Inferior parietal cortex (tissue), 1 donor: Measurements from ENCODE around the gene NARF.
"Not testable (repeated sequence)": the region's sequence is repeated elsewhere in the genome, so short reads cannot be mapped to it uniquely, and the experiment has no call there.

Experiments
- DNase-seq: peaks from one replicate; pipeline ENCODE4 v3.0.0-alpha.2; 2016; ENCODE audit errors: extremely low spot score

Gene NARF

DNA sequence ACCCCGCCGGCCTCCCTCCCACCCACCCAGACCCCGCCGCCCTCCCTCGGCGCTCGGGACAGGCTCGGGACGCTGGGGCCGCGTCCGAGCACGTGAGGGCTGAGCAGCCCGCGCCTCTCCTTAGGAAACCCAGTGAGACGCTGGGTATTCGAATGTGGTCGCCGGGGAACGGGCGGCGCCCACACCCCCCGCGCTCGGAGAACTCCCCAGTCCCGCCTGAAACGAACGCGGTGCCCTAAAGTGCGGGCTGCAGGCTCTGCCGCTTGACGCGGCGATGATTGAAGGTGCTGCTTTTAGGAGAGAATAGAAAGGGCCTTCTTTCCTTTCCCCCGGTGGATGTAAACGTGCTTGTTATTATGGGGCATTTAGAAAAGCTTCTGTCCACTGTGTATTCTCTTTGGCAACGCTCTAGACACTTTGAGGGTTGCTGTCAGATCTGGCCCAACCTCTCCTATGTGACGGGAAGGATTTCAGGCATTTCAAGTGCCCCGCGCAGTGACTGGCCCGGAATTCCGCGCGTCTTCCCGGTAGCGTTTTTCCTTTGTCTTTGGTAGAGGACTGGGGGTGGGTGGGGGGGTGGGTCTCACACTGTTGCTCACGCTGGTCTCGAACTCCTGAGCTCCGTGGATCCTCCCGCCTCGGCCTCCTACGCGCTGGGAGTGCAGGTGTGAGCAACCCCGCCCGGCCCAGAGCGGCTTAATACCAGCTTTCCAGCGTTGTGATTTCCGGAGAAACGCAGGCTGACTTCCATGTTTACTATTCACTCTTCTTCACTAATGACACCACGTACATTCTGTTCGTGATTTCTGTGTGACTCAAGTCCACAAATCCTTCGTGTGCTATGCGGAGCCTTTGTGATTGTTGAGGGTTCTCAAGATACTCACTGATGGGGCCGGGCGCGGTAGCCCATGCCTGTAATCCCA lies 39.2 kb downstream of the NARF start:
- DNase-seq = no peak

DNA sequence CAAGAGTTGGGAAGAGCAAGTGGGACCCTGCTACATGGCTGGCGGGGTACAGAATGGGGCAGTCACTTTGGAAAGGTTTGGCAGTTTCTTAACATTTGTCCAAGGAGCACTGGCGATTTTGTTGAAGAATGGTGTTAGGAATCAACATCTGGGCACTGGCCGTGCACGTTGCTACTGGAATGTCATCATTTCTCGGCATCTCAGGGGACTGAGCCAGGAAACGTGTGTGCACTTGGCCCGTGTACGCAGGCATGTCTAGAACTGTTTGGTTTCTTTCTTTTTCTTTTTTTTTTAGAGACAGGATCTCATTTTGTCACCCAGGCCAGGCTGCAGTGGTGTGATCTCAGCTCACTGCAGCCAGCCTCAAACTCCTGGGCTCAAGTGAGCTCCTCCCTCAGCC lies 43.7 kb downstream of the NARF start:
- no peak for DNase-seq

DNA sequence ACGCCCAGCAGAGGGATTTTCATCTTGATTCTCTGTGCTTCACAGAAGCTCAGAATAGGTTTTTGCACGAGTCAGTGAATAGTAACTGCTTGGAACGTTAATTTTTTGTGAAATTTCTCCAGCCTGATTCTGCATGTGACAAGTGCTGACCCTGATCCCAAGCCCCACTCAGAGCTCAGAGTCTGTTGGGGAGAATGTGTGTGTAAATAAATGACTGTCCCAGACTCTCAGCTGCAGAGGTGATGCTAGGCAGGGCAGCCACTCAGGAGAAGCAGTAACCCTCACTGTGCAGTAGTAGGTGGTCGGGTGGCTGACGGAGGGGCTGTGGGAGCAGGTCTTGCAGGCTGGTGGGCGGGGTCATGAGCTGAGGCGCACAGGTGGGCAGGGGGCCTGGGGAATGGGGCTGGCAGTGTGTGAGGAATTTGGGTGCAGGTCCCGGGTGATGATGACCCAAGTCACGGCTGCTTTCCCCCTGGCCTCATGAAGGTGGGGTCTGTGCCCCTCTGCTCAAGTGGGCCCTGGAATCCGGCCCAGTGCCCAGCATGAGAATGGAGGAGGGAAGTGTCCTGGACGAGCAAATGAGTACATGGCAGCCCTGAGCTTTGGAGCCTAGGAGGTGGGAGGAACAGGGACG lies 44.7 kb downstream of the NARF start:
- DNase-seq = no peak

DNA sequence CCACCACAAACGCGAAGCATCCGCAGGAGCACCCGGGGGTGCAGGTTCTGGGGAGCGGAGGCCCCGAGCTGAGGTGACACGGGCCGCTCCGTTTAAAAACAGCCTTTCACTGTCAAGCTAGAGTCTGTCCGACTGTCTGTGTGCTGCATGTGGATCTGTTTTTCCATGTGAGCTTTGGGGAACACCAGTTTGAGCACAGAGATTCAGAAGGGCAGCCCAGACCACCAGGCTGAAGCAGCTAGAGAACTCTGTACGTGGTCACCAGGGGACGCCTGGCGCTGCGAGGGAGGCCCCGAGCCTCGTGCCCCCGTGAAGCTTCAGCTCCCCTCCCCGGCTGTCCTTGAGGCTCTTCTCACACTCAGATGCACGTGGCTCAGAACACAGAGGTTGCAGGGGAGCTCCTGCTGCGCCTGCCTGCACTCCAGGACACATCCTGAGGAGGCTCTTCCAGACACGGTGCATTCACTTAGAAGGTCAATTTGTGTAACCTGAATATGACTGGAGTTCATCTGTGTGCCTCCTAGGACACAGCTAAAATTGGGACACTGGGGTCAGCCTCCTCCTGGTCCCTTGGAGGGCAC lies 45.3 kb downstream of the NARF start:
- DNase-seq = no peak

DNA sequence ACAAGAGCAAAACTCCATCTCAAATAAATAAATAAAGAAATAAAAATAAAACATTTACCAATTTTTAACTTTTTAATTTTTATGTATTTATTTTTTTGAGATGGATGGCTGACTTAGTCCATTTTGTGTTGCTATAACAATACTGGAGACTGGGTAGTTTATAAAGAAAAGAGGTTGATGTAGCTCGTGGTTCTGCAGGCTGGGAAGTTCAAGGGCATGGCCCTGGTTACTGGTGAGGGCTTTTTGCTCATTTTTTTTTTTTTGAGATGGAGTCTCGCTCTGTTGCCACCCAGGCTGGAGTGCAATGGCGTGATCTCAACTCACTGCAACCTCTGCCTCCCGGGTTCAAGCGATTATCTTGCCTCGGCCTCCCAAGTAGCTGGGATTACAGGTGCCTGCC lies 46.8 kb downstream of the NARF start:
- DNase-seq = no peak

DNA sequence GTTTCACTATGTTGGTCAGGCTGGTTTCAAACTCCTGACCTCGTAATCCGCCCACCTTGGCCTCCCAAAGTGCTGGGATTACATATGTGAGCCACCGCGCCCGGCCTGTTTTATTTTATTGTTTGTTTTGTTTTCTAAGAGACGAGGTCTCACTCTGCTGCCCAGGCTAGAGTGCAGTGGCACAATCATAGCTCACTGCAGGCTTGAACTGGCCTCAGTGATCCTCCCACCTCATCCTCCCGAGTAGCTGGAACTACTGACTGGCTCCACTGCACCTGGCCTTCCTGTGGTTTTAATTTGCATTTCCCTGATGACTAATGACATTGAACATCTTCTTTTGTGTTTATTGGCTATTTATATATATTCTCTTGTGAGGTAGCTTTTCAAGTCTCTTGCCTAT lies 47.9 kb downstream of the NARF start:
- not testable (repeated sequence) for DNase-seq

DNA sequence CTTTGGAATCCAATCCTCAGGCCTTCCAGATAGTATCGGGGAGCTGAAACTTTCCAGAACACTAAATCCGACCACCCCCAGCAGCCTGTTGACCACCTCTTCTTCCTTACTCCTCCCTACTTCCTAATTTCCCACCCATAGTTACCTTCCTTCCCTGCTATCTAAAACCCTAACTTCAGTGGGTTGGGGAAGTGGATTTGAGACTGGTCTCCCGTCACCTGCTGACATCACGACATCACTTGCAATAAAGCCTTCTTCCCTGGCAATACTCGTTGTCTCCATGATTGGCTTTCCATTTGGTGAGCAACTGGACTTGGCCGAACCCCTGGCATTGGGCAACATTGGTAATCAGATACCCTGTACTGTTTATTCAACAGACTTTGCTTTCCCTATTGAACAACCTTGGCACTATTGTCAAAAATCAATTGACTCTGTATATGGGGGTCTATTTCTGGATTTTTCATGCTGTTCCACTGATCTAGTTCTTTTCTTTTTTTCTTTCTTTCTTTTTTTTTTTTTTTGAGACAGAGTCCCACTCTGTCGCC lies 49.2 kb downstream of the NARF start:
- DNase-seq = no peak

DNA sequence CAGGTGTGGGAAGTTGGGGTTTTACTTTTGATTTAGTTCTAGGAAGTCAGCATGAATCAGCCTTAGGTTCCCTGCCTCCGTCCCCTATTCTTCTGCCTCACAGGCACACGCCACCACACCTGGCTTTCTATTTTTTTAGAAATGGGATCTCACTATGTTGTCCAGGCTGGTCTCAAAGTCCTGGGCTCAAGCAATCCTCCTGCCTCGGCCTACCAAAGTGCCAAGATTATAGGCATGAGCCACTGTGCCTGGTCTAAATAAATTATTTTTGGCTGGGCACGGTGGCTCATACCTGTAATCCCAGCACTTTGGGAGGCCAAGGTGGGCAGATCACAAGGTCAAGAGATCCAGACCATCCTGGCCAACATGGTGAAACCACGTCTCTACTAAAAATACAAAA lies 53.1 kb downstream of the NARF start:
- DNase-seq = not testable (repeated sequence)

DNA sequence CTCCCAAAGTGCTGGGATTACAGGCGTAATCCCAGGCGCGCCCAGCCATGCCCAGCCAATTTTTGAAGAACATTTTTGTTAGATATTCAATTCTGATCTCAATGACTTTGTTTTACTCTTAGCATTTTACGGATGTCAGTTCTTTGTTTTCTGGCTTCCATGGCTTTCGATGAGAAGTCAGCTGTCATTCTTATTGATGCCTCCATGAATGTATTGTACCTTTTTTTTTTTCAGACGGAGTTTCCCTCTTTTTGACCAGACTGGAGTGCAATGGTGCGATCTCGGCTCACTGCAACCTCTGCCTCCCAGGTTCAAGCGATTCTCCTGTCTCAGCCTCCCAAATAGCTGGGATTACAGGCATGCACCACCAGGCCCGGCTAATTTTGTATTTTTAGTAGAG lies 55.3 kb downstream of the NARF start:
- not testable (repeated sequence) for DNase-seq

DNA sequence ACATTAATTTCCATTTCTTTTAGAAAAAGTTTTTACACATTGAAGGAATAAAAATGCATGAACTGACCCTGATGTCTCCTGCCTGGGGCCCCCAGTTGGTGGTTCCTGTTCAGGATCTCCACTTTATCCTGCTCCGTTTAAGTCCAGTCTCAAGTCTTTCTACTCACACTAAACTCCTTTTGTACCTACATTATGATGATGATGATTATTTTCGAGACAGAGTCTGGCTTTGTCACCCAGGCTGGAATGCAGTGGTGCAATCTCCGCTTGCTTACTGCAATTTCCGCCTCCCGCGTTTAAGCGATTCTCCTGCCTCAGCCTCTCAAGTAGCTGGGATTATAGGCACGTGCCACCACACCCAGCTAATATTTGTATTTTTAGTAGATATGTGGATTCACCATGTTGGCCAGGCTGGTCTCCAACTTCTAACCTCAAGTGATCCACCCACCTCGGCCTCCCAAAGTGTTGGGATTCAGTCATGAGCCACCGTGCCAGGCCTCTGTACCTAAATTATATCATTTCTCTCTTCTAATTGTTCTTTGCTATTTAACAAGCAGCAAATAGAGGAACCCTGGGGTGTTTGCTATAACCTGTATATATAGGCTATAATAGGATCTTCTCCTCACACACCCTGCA lies 58.8 kb downstream of the NARF start:
- no peak for DNase-seq

DNA sequence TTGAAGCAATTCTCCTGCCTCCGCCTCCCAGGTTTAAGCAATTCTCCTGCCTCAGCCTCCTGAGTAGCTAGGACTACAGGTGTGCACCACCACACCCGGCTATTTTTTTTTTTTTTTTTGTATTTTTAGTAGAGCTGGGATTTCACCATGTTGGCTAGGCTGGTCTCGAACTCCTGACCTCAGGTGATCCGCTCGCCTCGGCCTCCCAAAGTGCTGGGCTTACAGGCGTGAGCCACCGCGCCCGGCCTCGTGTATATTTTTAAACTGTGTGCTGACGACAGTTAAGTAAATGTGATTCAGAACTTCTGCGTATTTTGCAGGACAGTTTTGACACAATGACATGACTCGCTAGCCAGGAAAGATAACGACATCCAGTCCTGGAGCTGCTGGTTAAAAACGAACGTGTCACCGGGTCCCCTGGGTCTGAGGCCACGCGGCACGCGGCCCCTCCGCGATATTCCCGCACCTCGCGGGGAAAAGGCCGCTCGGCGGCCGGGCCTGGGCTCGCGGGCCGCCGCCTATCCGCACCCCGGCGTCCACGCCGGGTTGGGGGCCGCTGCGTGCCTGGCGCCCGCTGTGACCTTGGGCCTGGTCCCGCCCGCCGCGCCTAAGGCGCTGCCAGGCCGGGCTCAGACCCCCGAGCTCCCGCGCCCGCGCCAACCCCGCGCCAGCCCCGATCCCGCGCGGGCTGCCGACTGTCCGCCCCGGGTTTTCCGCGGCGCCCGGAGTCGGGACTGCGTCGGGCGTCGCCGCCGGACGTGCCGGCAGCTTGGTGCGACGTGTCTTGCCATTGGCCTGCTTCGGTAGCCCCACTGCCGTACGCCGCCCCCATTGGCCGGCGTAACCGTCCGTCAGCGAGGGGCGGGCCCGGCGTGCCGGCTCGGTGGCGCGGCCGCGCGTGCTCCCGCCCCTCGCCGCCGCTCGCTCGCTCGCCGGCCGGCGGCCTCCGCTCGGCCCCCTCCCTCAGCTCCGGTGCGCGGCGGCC lies 60.6 kb downstream of the NARF start, which contains the start of gene FOXK2:
TSS of gene FOXK2 (plus strand) at position 907 of the 985 bp plus-strand sequence. CDS start 157 bp downstream, outside the sequence.
- peak; percentile 92 for DNase-seq

DNA sequence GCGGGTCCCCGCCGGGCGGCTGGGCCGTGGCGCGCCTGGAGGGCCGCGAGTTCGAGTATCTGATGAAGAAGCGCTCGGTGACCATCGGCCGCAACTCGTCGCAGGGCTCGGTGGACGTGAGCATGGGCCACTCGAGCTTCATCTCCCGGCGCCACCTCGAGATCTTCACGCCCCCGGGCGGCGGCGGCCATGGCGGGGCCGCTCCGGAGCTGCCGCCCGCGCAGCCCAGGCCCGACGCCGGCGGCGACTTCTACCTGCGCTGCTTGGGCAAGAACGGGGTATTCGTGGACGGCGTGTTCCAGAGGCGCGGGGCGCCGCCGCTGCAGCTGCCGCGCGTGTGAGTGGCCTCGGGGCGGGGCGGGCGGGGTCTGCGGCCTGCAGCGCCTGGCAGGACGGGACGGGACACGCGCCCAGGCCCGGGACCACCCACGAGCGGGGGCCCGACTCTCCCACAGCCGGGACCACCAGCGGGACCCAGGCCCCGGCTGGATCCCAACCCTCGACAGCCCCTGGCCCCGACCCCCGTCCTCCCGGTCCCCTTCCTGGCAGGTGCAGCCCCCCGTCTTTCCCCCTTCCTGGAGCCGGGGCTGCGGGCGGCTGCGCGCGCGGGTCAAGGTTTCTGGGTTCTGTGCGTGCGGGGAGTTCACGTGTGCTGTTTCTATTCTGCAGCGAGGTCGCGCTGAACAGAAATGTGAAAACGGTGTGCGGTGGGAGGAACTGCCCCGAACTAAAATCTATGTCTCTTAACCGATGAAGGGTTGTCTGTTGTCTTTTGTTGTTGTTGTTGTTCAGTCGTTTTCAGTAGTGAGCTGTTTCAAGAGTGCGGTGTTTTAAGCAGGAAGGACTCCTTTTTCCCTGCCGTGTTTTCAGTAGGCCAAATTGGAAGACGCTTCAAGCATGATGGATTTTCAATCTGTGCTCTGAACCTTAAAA lies 61.7 kb downstream of the NARF start:
- no peak for DNase-seq

DNA sequence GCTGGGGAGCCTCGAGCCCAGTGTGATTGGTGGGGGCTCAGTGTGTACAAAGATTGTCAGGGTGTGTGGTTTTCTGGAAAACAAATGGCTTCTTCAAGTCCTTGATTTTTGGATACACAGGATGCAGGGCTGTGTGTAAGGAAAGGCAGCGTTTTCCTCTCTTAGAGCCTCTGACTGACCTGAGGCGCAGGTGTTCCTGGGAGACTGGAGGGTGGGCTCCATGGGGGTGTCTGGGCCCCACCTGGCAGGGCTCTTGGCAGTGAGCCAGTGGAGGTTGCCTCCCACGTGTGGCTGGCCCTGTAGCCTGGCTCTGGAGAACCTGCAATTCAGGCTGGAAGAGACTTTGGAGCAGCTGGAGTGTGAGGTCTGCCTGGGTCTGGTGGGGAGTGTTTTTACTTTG lies 66.0 kb downstream of the NARF start:
- DNase-seq = no peak

DNA sequence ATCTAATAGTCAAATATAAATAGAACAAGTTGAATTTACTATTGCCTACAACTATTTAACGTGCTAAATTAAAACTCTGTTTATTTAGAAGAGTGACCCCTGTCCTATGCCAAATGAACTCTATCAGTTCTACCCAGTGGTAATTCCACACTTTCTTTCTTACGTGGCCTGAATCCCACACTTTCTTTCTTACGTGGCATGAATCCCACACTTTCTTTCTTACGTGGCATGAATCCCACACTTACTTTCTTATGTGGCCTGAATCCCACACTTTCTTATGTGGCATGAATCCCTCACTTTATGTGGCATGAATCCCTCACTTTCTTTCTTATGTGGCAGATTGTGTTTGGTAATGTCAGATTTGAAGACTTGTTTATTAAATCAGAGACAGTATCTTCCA lies 67.2 kb downstream of the NARF start:
- DNase-seq = no peak

DNA sequence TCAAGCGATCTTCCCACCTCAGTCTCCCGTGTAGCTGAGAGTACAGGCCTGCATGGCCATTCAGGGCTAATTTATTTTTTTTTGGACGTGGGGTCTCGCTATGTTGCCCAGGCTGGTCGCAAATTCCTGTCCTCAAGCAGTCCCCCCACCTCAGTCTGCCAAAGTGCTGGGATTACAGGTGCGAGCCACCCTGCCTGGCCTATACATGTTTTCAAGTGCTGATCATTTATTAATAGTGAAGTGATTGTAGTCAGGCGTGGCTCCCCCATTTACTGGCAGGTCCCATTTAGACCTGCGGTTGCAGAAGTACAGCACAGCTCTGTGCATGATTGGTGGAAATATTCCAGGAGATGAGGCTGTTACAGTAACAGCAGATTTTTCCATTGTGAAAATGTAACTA lies 69.4 kb downstream of the NARF start:
- DNase-seq = peak; percentile 40

DNA sequence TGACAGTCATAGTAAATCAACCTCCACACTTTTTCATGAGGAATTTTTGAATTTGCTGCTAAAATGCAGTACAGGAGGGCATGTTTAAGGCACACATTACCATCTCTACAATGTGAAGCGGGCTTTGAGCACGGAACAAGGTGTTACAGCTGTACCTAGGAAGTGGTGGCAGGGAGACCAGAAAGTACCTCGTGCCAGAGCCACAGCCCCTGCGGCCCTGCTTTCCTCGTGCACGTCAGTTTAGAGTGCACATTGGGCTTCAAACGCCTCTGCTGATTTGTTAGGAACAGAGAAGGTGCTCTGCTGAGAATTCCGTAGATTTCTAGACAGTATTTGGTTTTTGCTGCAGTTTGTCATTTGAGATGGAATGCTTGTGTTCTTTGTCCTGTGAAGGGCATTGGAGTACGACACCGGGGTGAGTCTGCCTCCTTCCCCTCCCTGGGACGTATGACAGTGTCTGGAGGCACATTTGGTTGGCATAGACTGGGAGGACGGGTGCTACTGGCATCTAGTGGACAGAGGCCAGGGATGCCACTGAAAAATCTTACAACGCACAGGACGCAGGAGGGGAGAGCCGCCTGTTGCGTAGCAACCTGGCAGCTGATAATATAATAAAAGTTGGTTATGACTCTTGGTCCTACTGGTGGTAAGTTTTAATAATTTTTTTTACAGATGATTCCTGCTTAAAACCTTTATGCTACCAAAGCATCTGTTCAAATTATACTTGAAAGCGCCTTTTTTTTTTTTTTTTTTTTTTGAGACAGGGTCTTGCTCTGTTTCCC lies 70.1 kb downstream of the NARF start:
- peak; percentile 73 for DNase-seq

DNA sequence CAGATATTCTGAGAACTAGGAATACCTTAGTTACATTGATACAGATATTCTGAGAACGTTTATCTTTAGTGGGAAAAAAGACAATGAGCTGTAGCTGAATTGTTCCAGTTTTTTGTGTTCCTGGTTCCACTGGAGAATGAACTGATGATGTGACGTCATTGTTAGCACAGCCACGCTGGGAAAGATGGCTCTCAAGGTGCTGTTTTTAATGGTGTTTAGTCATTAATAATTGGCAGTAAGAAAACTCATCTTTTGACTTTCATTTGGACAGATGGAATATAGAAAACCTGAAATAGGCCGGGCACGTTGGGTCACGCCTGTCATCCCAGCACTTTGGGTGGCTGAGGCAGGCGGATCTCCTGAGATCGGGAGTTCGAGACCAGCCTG lies 71.4 kb downstream of the NARF start:
- no peak for DNase-seq

DNA sequence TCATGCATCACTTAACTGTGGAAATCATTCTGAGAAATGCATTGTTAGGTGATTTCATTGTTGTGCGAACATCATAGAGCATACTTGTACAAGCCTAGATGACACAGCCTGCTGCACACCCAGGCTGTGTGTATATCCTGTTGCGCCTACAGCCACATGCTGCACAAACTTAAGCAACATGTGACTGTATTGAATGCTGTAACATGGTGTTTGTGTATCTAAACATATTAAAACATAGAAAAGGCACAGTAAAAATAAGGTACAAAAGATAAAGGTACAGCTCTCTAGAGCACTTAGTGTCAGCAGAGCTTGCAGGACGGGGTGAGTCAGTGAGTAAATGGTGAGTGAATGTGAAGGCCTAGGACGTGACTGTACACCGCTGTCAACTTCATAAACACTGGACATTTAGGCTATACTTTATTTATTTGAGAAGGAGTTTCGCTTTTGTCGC lies 72.9 kb downstream of the NARF start:
- DNase-seq = no peak

DNA sequence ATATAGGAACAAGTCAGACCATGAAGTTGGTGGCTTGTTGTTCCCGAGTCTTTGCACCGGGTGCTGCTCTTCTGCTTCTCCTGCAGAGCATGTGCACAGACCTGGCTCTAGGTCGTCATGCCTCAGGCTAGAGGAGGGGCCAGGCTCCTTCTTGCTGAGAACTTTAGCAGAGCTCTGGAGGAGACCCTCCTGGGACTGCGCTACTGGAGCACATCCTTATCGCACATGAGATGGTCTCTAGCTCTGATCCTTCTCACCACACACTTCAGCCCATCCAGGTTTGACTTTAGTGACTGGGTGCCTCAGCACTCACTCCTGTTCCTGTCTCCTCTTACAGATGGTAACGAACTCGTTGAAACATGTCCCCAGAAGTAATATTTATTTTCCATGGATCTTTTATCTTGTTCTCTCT lies 75.9 kb downstream of the NARF start:
- no peak for DNase-seq
